ENCODE results near the gene TOR1AIP2. TPM values are rescaled to one million over a fixed set of nuclear protein-coding genes. Genes with fewer than 3 reads are reported as not detected.

TOR1AIP2 gene
- total RNA-seq, 2 donors from 2014 or later, result 60.5 to 75.2 TPM

DNA sequence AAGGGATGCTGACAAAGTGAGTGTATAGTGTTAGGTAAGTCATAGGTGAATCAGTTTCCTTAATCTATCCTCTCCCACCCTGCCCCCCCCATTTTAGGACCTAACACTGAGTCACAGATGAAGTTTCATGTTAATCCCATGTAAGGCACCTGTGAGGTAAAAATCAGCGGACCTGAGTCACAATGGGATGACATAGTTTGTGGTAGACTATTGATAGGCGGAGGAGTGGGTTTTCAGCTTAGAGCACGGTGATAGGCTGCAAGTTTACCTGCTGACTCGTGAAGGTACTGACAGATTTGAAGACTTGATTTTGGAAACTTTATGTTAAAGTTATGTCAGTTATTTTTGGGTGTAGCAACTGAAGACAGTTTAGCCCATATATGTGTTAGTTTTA, 6.1 kb upstream of the TOR1AIP2 start:
- ATAC-seq (peak in 1 of 2 donors; percentile 27), DNase-seq (ENCODE audit: low spot score) (no peak)
- Mint-ChIP-seq H3K27ac (peak overlapping the region; percentile 99 to 100), H3K27me3 (no peaks in the 10 kb centered on the region), H3K9me3 (no peaks in the 10 kb centered on the region), H3K4me1 (ENCODE audit: low read depth in 2 of 2) (peaks cover 33 to 37% of the 10 kb centered on the region in 2 donors), H3K4me3 (peak overlapping the region; percentile 98), H3K36me3 (peaks cover 12% of the 10 kb centered on the region)

DNA sequence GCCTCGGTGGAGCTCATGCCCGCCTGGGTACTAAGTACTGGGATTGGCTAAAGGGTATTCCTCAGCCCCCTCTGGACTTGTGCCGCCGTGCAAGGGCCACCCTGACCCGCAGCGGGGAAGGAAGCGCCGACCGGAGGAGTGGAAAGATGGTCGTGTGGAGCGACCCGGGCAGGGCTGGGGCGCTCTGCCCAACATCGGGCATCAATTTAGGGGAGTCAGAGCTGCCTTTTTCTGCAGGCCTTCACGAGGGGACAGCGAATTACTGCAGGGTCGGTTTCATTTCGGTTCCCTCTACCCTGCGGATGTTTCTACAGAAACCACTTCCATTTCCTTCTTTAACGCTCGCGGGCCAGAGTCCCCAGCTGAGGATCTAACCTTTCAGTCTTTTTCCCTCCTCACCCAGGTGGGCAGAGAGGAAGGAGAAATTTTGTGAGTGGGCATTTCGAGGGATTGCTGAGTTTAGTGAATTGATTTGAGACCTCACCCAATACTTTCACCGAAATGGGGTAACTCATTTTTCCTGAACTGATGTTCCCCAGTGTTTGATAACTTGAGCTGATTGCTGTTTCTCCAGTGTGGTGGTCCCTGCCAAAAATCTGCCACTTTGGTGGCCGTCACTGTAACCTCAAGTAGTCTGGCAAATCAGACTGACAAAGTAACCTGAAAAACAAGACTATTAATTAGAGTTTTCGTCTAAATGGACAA, 5.6 kb upstream of the TOR1AIP2 start:
- Mint-ChIP-seq H3K4me1 (ENCODE audit: low read depth in 2 of 2) (peaks cover 36 to 39% of the 10 kb centered on the region in 2 donors), H3K36me3 (peaks cover 12% of the 10 kb centered on the region), H3K9me3 (no peaks in the 10 kb centered on the region), H3K27ac (peak overlapping the region; percentile 99 to 100), H3K4me3 (peak overlapping the region; percentile 98), H3K27me3 (no peaks in the 10 kb centered on the region)
- DNase-seq (ENCODE audit: low spot score), result no peak
- peak in 1 of 2 donors; percentile 50 for ATAC-seq

- peak; percentile 92 to 95 for ATAC-seq
- Mint-ChIP-seq H3K27ac (peak within 1 kb of the TSS; percentile 99 to 100), H3K27me3 (no peaks in the 10 kb centered on the region), H3K4me3 (peak within 1 kb of the TSS; percentile 98), H3K36me3 (peaks cover 12% of the 10 kb centered on the region), H3K9me3 (no peaks in the 10 kb centered on the region), H3K4me1 (ENCODE audit: low read depth in 2 of 2) (peaks cover 37 to 40% of the 10 kb centered on the region in 2 donors)
- DNase-seq (ENCODE audit: low spot score), result peak; percentile 99
Measured at GRCh38 chr1:179882253-179883039, 4.8 kb upstream of the TOR1AIP2 start, which contains the start of gene TOR1AIP1. Gene TOR1AIP1, plus strand, starts transcription at chr1:179882285. Its CDS starts 218 bp downstream, at chr1:179882503.

DNA sequence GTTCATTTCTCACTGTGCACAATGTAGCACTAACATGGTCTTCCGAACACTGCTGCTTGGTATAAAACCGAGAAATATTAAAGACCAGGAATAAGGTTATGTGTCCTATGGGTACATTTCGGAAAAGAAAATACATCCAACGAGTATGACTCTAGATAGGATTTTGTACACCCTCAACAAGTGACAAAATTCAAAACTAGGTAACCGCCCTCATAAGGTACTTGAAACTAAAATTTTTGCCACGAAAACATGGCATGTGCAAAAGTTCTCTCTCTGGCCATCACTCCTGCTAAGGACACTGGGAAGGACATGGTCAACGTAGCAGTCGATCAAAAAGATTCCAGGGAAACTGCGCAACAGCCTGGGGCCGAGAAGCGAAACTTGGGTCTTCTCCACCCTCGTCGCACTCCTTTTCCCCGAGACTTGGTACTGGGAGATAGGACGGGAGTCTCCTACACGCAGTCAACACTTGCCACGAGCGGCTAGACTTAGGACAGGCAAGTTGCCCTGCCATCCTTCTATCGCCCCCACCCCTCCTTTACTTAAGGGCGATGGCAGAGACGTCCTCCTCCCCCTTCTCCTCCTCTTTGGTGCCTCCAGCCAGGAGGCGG, 4.1 kb upstream of the TOR1AIP2 start:
- H3K36me3 Mint-ChIP-seq, result peaks cover 12% of the 10 kb centered on the region
- ATAC-seq, result peak in 1 of 2 donors; percentile 1
- no peaks in the 10 kb centered on the region for H3K27me3 Mint-ChIP-seq
- H3K4me1 Mint-ChIP-seq (ENCODE audit: low read depth in 2 of 2), result peaks cover 37 to 40% of the 10 kb centered on the region in 2 donors
- H3K27ac Mint-ChIP-seq, result peak overlapping the region; percentile 99 to 100
- DNase-seq (ENCODE audit: low spot score), result no peak
- H3K4me3 Mint-ChIP-seq, result peak overlapping the region; percentile 98
- no peaks in the 10 kb centered on the region for H3K9me3 Mint-ChIP-seq

DNA sequence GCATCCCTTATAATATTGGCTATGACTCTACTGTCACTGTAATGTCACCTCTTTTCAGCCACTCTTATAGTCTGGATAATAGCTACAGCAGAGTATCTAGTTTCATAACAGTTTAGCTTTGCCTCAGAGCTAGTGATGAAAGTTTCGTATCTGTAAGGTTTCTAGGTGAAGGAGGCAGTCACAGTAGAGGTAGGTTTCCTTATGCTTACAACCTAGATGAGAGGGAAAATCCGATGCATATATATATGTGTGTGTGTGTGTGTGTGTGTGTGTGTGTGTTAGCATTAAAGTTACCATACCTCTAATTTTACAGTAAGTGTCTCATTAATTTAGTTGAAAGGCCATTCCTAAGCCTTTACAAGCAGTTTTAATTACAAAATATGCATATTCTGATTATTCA, 2.2 kb upstream of the TOR1AIP2 start:
- Mint-ChIP-seq H3K36me3 (peaks cover 9% of the 10 kb centered on the region), H3K4me1 (ENCODE audit: low read depth in 2 of 2) (peaks cover 34 to 45% of the 10 kb centered on the region in 2 donors), H3K27ac (peak overlapping the region; percentile 31 to 60), H3K4me3 (peak overlapping the region; percentile 9), H3K9me3 (no peaks in the 10 kb centered on the region), H3K27me3 (no peaks in the 10 kb centered on the region)
- DNase-seq (ENCODE audit: low spot score) (no peak), ATAC-seq (no peak)

- peak overlapping the region; percentile 65 to 83 for H3K27ac Mint-ChIP-seq
- H3K9me3 Mint-ChIP-seq, result no peaks in the 10 kb centered on the region
- no peak for DNase-seq (ENCODE audit: low spot score)
- no peak for ATAC-seq
- H3K27me3 Mint-ChIP-seq, result no peaks in the 10 kb centered on the region
- H3K4me3 Mint-ChIP-seq, result peak overlapping the region; percentile 85
- H3K4me1 Mint-ChIP-seq (ENCODE audit: low read depth in 2 of 2), result peaks cover 21 to 34% of the 10 kb centered on the region in 2 donors
- H3K36me3 Mint-ChIP-seq, result peaks cover 6% of the 10 kb centered on the region
Measured at GRCh38 chr1:179876300-179876715, 1.3 kb downstream of the TOR1AIP2 start.

DNA sequence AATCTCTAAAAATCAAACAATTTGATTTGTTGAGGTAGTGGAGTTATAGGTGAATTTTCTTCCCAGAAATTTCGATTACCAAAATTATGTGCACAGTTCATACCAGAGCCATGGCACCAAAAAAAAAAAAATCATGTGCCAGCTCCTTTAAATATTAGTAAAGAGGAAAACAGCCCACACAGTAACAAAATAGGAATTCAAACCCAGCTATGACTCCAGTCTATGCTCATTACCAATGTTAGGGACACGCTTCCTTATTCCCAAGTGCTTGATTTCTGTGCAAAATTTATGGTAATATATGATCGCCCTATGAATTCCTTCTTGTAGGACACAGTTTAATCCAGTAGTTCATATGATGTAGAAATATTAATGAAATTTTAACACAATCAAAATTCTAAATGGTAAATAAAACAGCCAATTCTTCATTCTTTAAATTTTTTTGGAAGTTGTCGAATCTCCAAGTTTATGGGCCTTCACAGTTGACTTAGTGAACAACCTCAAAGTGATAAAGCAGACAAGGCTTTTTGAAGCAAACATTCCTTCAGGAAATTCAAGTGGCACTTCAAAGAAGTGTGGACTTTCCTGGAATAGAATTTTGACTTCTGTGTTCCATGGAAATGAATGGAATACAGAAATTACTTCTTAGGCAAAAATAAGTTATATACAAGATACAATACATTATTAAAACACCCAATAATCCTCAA, 1.9 kb downstream of the TOR1AIP2 start:
- DNase-seq (ENCODE audit: low spot score) (no peak), ATAC-seq (no peak)
- Mint-ChIP-seq H3K27me3 (no peaks in the 10 kb centered on the region), H3K36me3 (peaks cover 6% of the 10 kb centered on the region), H3K4me1 (ENCODE audit: low read depth in 2 of 2) (peaks cover 20 to 32% of the 10 kb centered on the region in 2 donors), H3K27ac (no peak overlapping the region), H3K4me3 (no peak overlapping the region), H3K9me3 (no peaks in the 10 kb centered on the region)

GRCh38 chr1:179873438-179873851, 4.2 kb downstream of the TOR1AIP2 start:
- Mint-ChIP-seq H3K4me3 (no peak overlapping the region), H3K9me3 (no peaks in the 10 kb centered on the region), H3K36me3 (peaks cover 6% of the 10 kb centered on the region), H3K27me3 (no peaks in the 10 kb centered on the region), H3K27ac (no peak overlapping the region), H3K4me1 (ENCODE audit: low read depth in 2 of 2) (peaks cover 17 to 31% of the 10 kb centered on the region in 2 donors)
- DNase-seq (ENCODE audit: low spot score), result no peak
- ATAC-seq, result no peak

DNA sequence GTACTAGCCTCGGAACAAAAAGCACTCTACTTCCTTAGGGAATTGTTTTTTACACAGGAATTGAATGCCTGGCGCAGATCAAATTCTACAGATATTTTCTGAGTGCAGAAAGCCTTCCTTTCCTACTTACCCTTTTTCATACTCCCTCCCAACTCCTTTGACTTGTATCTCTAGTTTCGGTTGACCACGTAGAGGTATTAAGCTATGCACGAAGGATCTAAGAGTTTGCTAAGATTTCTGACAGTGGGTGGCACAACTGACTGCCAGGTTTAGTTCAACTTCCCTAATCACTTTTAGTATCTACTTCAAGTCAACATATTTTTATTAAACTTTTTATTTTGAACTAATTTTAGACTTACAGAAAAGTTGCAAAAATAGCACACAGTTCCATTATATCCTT, 5.0 kb downstream of the TOR1AIP2 start:
- Mint-ChIP-seq H3K36me3 (peaks cover 6% of the 10 kb centered on the region), H3K4me1 (ENCODE audit: low read depth in 2 of 2) (peaks cover 10 to 30% of the 10 kb centered on the region in 2 donors), H3K27me3 (no peaks in the 10 kb centered on the region), H3K27ac (no peak overlapping the region), H3K4me3 (no peak overlapping the region), H3K9me3 (no peaks in the 10 kb centered on the region)
- no peak for DNase-seq (ENCODE audit: low spot score)
- ATAC-seq, result no peak

DNA sequence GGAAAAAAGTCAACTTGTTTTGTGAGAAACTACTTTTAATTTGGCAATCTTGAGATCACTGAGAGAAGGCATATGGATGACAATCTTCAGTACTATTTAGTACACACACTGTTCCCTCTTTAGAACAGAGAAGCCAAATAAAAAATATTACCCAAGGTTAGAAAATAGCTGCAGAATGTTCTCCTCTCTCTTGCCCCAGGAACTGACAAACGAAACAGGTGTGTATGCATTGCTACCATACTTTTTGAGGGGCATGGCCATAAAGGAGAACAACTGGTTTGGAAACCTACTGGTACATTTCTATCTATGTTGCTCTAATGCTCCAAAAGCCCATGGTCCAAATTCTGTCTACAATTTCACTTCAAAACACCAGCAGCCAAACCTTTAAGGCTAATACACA, 5.7 kb downstream of the TOR1AIP2 start:
- Mint-ChIP-seq H3K4me1 (ENCODE audit: low read depth in 2 of 2) (peaks cover 12 to 30% of the 10 kb centered on the region in 2 donors), H3K27me3 (no peaks in the 10 kb centered on the region), H3K9me3 (no peaks in the 10 kb centered on the region), H3K4me3 (no peak overlapping the region), H3K27ac (no peak overlapping the region), H3K36me3 (peaks cover 6% of the 10 kb centered on the region)
- no peak for ATAC-seq
- no peak for DNase-seq (ENCODE audit: low spot score)

DNA sequence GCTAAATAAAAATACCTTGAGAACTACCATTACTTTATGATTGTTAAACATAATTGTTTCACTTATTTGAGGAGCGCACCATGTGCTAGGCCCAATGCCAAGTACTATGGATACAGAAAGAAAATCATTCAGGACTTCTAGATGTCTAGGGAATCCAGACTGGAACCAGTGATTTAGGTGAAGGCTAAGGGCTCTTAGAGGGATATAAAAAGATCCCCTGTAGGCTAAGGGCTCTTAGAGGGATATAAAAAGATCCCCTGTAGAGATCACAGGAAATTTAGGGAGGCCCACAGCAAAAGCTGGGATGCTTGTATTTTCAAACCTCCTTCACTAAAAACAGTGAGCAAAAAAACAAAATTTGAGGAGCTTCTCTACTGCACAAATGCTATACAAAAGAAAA, 6.7 kb downstream of the TOR1AIP2 start:
- Mint-ChIP-seq H3K4me1 (ENCODE audit: low read depth in 2 of 2) (peaks cover 14 to 25% of the 10 kb centered on the region in 2 donors), H3K27me3 (no peaks in the 10 kb centered on the region), H3K27ac (no peak overlapping the region), H3K36me3 (peaks cover 6% of the 10 kb centered on the region), H3K9me3 (no peaks in the 10 kb centered on the region), H3K4me3 (no peak overlapping the region)
- DNase-seq (ENCODE audit: low spot score), result no peak
- ATAC-seq, result no peak

DNA sequence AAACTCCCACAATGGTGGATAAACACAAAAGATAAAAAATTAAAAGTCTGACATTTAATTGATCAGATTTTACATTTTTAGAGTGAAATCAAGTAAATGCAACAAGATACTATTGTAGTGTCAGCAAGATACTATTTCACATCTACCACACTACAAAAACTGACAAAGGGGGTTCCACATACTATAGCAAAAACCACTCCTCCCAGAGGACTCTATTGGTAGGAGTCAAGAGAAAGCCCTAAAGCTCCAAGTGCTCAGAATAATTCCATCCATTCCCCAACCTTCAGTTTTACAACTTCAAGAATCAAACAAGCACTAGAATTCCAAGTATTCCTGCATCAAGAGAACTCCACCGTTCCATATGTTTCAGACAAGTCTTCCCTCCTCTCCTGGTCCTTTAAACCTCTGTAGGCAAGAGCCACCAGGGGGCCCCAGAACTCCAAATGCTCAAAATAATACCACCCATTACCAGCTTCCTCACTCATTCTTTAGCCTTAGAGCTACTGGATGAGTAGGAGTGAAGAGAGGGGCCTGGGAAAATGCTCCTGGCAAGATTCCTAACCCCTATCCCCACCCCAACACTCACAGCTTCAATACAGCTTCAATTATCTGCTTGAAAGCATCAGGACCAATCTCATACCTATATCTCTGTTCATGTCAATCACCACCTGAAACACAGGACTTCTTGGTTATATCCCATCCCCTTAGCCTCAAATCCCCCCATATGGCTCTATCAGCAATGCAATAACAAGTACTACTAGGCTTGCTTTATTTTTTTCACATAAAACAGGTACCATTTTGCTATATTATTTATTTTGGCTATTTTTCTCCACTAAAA, 9.9 kb downstream of the TOR1AIP2 start:
- Mint-ChIP-seq H3K27ac (no peak overlapping the region), H3K36me3 (peaks cover 10% of the 10 kb centered on the region), H3K4me1 (ENCODE audit: low read depth in 2 of 2) (peaks cover 7 to 15% of the 10 kb centered on the region in 2 donors), H3K27me3 (no peaks in the 10 kb centered on the region), H3K4me3 (no peak overlapping the region), H3K9me3 (no peaks in the 10 kb centered on the region)
- DNase-seq (ENCODE audit: low spot score) (no peak), ATAC-seq (peak in 1 of 2 donors; percentile 68)
